GM21367 (cell line): ENCODE measurements around the gene B3GALT6.

ENCODE experiments used
- ATAC-seq: cut with Tn5 transposase; IDR thresholded peaks from one replicate; pipeline ENCODE4 v1.9.1; 2021; ENCODE audit not compliant: unreplicated experiment

The B3GALT6 gene

GRCh38 chr1:1200876-1201810 lies 30.9 kb upstream of the B3GALT6 start:
- ATAC-seq, result peak; percentile 40

- ATAC-seq, result no peak
Measured at GRCh38 chr1:1202831-1203560, 29.0 kb upstream of the B3GALT6 start.

- no peak for ATAC-seq
Measured at GRCh38 chr1:1203561-1204424, 28.2 kb upstream of the B3GALT6 start.

GRCh38 chr1:1204425-1204920 lies 27.6 kb upstream of the B3GALT6 start:
- ATAC-seq, result no peak

GRCh38 chr1:1204998-1205768 lies 26.9 kb upstream of the B3GALT6 start:
- ATAC-seq, result no peak

- ATAC-seq, result no peak
Measured at GRCh38 chr1:1205769-1206375, 26.2 kb upstream of the B3GALT6 start.

- no peak for ATAC-seq
Measured at GRCh38 chr1:1206376-1206965, 25.6 kb upstream of the B3GALT6 start, which contains the start of gene TNFRSF18. TNFRSF18 (minus strand) TSS chr1:1206592; CDS start chr1:1206571, 21 bp downstream.

GRCh38 chr1:1206966-1207531 lies 25.0 kb upstream of the B3GALT6 start:
- no peak for ATAC-seq

GRCh38 chr1:1207571-1207892 lies 24.5 kb upstream of the B3GALT6 start:
- ATAC-seq, result no peak

GRCh38 chr1:1208713-1209433 lies 23.2 kb upstream of the B3GALT6 start:
- no peak for ATAC-seq

GRCh38 chr1:1210726-1211540 lies 21.1 kb upstream of the B3GALT6 start:
- ATAC-seq, result no peak

GRCh38 chr1:1211541-1212441 lies 20.2 kb upstream of the B3GALT6 start:
- ATAC-seq, result no peak

- no peak for ATAC-seq
Measured at GRCh38 chr1:1212780-1213344, 19.2 kb upstream of the B3GALT6 start.

GRCh38 chr1:1213345-1214265 lies 18.4 kb upstream of the B3GALT6 start, which contains the start of gene TNFRSF4:
TNFRSF4 (minus strand) TSS chr1:1214153; CDS start chr1:1214127, 26 bp downstream.
- ATAC-seq, result no peak

GRCh38 chr1:1215080-1215676 lies 16.9 kb upstream of the B3GALT6 start:
- ATAC-seq, result no peak
